ENCODE results near the gene STRC.
"Not testable (repeated sequence)": the region's sequence is repeated elsewhere in the genome, so short reads cannot be mapped to it uniquely, and the experiment has no call there.

STRC gene

GRCh38 chr15:43593328-43594190 is 25.0 kb downstream of the STRC start, which contains the start of gene CKMT1B:
Gene CKMT1B (plus strand): TSS chr15:43594027. CDS start chr15:43594219, 192 bp downstream.
- not testable (repeated sequence) for H3K9me3 Mint-ChIP-seq; H3K27ac Mint-ChIP-seq; H3K4me3 Mint-ChIP-seq; H3K36me3 Mint-ChIP-seq (ENCODE audit: low read depth); H3K4me1 Mint-ChIP-seq (ENCODE audit: low read depth)
- H3K27me3 Mint-ChIP-seq, result peaks cover 16% of the 10 kb centered on the region

GRCh38 chr15:43592841-43593240 is 25.8 kb downstream of the STRC start:
- not testable (repeated sequence) for H3K9me3 Mint-ChIP-seq; H3K27ac Mint-ChIP-seq; H3K4me1 Mint-ChIP-seq (ENCODE audit: low read depth); H3K36me3 Mint-ChIP-seq (ENCODE audit: low read depth); H3K4me3 Mint-ChIP-seq
- peaks cover 13% of the 10 kb centered on the region for H3K27me3 Mint-ChIP-seq

DNA sequence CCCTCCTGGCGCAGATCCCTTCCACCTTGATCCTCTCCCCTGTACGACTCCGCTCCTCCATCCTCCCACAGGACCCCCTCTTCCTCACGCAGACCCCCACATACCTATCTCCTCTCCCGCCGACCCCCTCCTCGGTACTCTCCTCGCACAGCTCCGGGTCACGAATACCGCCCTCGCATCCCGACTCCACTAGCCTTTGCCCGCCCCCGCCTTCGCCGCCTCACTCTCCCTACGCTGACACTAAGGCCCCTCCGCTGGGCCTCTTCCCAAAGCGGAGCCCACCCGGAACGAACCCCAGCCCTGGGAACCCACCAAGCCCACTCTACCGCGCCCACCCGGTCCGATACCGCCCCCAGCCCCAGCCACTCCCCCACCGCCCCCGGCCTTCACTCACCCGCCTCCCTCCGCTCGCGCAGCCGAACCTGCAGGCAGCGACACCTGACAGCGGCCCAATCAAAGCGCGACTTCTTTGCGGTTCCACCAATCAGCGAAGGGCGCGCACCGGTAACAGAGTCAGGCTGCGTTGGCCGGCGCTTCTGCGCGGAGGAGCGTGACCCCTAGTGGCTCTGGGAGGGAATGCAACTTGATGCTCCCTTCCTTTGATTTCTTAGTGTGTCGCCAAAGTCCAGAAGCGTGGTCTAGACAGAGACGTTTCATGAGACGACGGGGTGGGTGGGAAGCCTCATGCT is 28.7 kb downstream of the STRC start, which contains the start of gene PPIP5K1:
Gene PPIP5K1, minus strand, starts transcription at position 431 of the 689 bp plus-strand sequence. CDS start 5,704 bp downstream, outside the sequence.
- H3K36me3 Mint-ChIP-seq (ENCODE audit: low read depth); H3K4me1 Mint-ChIP-seq (ENCODE audit: low read depth); H3K4me3 Mint-ChIP-seq; H3K9me3 Mint-ChIP-seq; H3K27me3 Mint-ChIP-seq; H3K27ac Mint-ChIP-seq: not testable (repeated sequence)

DNA sequence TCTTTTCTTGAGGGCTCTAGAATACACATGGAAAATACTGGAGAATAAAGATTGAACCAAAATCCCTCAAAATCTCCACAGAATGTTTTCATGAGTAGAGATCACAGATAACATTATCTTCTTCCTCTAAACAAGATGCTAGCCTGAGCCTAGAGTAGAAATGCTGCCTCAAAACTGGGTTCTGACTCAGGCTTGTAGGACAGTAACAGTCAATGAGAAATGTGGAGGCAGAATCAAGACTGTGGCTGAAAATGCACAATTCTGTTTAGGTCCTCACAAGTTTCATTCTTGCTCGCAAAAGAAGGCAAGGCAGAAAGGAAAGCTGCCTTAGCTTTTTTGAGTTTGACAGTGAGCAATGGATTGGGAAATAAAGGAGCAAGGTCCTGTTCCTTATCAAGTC is 44.0 kb downstream of the STRC start:
- not testable (repeated sequence) for H3K4me1 Mint-ChIP-seq (ENCODE audit: low read depth); H3K27ac Mint-ChIP-seq; H3K9me3 Mint-ChIP-seq

GRCh38 chr15:43566615-43567014 is 52.0 kb downstream of the STRC start:
- H3K27ac Mint-ChIP-seq; H3K27me3 Mint-ChIP-seq; H3K4me3 Mint-ChIP-seq; H3K4me1 Mint-ChIP-seq (ENCODE audit: low read depth); H3K36me3 Mint-ChIP-seq (ENCODE audit: low read depth); H3K9me3 Mint-ChIP-seq: not testable (repeated sequence)

More for the DNA sequence above, 44.0 kb downstream of the STRC start:
- H3K4me3 Mint-ChIP-seq; H3K36me3 Mint-ChIP-seq (ENCODE audit: low read depth); H3K27me3 Mint-ChIP-seq: not testable (repeated sequence)

GRCh38 chr15:43563793-43564192 is 54.8 kb downstream of the STRC start:
- not testable (repeated sequence) for H3K36me3 Mint-ChIP-seq (ENCODE audit: low read depth); H3K27me3 Mint-ChIP-seq; H3K4me1 Mint-ChIP-seq (ENCODE audit: low read depth); H3K27ac Mint-ChIP-seq; H3K4me3 Mint-ChIP-seq; H3K9me3 Mint-ChIP-seq

- not testable (repeated sequence) for H3K27me3 Mint-ChIP-seq; H3K27ac Mint-ChIP-seq; H3K4me3 Mint-ChIP-seq; H3K4me1 Mint-ChIP-seq (ENCODE audit: low read depth); H3K9me3 Mint-ChIP-seq
- H3K36me3 Mint-ChIP-seq (ENCODE audit: low read depth), result peaks cover 11% of the 10 kb centered on the region
Observed at GRCh38 chr15:43562753-43563152, 55.8 kb downstream of the STRC start.

GRCh38 chr15:43552986-43553385 is 65.6 kb downstream of the STRC start:
- no peaks in the 10 kb centered on the region for H3K9me3 Mint-ChIP-seq
- H3K4me3 Mint-ChIP-seq, result no peak overlapping the region

DNA sequence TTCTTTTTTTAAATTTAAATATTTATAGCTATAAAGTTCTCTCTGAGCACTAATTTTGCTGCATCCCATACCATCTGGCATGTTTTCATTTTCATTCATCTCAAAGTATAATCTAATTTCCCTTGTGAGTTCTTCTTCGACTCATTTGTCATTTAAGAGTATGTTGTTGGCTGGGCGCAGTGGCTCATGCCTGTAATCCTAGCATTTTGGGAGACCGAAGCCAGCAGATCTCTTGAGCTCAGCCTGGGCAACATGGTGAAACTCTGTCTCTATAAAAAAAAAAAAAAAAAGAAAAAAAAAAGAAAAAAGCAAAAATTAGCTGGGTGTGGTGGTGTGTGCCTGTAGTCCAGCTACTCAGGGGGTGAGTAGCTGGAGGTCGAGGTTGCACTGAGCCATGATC is 66.3 kb downstream of the STRC start:
- Mint-ChIP-seq H3K27ac (no peak overlapping the region), H3K36me3 (ENCODE audit: low read depth) (peaks cover 12% of the 10 kb centered on the region), H3K4me1 (ENCODE audit: low read depth) (no peaks in the 10 kb centered on the region), H3K9me3 (no peaks in the 10 kb centered on the region), H3K27me3 (no peaks in the 10 kb centered on the region), H3K4me3 (no peak overlapping the region)

More at GRCh38 chr15:43552986-43553385, 65.6 kb downstream of the STRC start:
- Mint-ChIP-seq H3K27me3 (no peaks in the 10 kb centered on the region), H3K27ac (no peak overlapping the region), H3K36me3 (ENCODE audit: low read depth) (peaks cover 11% of the 10 kb centered on the region), H3K4me1 (ENCODE audit: low read depth) (no peaks in the 10 kb centered on the region)

DNA sequence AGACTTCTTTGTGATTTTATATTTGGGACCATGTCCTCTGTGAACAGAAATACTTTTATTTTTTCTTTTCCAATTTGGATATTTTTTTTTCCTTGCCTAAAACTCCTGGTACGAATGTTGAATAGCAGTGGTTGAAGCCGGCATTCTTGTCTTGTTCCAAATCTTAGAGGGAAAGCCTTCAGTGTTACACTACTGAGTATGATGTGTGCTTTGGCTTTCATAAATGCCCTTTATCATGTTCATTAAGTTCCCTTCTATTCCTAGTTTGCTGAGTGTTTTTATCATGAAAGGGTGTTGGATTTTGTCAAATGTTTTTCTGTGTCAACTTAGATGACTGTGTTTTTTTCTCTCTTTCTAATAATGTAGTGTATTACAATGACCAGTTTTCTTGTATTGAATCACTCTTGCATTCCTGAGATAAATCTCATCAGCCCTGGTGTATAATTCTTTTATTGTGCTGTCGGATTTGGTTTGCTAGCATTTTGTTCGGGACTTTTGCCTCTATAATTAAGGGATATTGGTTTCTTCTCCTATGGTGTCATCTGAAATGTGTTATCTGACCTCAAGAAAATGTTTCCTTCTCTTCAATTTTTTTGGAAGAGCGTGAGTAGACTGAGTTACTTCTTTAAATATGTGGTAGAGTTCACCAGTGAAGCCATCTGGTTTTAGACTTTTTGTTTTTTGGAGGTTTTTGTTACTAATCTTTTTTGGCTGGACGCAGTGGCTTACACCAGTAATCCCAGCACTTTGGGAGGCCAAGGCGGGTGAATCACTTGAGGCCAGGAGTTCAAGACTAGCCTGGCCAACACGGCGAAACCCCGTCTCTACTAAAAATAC is 67.9 kb downstream of the STRC start:
- no peak overlapping the region for H3K4me3 Mint-ChIP-seq
- peaks cover 23% of the 10 kb centered on the region for H3K36me3 Mint-ChIP-seq (ENCODE audit: low read depth)
- no peaks in the 10 kb centered on the region for H3K4me1 Mint-ChIP-seq (ENCODE audit: low read depth)

More for the DNA sequence above, 67.9 kb downstream of the STRC start:
- H3K27ac Mint-ChIP-seq, result no peak overlapping the region
- no peaks in the 10 kb centered on the region for H3K9me3 Mint-ChIP-seq
- H3K27me3 Mint-ChIP-seq, result no peaks in the 10 kb centered on the region
